Measurements from ENCODE around the gene VPS13D.

The VPS13D gene

DNA sequence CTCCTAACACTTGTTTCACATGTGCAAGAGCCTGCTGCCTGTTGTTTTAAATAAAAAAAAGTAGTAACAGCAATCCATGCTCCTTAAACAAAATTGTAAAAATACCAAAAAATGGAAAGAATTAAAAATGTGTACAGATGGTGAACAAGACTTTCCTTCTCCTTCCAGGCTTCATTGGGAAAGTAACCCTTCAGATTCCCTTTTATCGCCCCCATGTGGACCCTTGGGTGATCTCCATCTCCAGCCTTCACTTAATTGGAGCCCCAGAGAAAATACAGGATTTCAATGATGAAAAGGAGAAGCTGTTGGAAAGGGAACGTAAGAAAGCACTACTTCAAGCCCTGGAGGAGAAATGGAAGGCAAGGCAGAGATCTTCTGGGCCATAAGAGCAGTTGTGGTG, 14.2 kb downstream of the VPS13D start:
- no peak for DNase-seq

DNA sequence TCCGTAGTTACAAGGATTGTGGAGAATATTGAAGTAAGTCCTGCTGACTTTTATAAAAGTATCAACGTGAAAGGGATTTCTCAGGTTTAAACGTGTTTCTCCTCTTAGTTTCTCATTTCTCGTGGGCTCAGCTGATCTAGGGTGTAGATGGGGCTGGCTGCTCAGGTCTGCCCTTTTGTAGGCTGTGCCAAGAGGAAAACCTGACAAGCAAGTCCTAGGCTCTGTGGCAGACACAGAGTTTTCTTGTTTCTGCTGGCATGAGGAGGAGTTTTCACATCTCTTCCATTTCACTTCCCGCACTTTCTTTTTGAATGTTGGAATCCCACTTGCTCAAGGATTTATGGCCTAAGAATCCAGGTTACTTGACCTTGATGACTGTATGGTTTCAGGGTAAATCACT, 14.8 kb downstream of the VPS13D start:
- no peak for DNase-seq

DNA sequence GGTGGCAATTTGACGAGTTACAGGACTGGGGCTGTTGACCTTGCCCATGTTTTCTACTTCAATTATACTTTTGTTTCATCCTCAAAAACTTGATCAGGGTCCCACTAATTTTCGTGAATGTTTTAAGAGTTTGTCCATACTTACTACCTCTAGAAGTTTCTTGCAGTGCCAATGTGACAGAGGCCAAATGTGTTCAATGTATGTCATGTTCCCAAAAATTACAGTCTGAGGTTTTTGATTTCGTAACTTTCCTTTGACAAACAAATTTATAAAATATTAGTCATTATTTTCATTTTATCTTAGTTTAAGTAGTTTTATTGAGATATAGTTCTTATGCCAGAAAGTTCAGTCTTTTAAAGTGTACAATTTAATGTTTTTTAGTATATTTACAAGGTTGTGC, 15.3 kb downstream of the VPS13D start:
- DNase-seq: no peak

- DNase-seq: no peak
Measured at GRCh38 chr1:12245733-12246132, 15.9 kb downstream of the VPS13D start.

DNA sequence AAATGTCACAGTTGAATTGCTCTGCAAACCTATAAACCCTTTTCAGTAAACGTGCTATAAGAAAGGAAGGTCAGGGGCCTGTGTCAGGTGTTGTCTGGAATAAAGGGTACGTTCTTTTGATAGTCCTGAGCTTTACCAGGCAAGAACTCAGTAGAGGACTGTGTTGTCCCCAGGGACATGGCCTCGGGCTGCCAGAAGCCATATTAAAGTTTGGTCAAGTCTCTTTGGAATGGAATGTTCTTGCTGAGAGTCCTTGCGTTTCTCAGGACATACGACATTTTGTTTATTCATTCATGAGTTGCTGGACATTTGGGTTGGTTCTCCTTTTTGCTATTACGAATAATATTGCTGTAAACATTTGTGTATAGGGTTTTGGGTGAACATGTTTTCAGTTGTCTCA, 16.8 kb downstream of the VPS13D start:
- DNase-seq: no peak

- no peak for DNase-seq
Measured at GRCh38 chr1:12249181-12249580, 19.4 kb downstream of the VPS13D start.

DNA sequence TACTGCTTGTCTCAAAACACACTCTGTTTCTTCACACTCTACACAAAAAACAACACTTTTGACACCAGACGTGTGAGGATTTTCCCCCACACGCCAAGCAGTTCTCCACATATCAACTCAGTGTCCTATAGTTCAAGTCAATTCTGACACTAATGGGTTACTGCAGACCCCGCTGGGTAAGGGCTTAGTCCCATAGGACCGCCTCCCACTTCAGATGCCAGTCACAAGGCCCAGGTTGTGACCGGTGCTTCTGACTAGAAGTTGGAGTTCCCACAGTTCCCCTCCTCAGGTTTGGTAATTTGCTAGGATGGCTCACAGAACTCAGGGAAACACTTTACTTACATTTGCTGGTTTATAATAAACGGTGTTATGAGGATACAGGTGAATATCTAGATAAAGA, 19.9 kb downstream of the VPS13D start:
- no peak for DNase-seq

DNA sequence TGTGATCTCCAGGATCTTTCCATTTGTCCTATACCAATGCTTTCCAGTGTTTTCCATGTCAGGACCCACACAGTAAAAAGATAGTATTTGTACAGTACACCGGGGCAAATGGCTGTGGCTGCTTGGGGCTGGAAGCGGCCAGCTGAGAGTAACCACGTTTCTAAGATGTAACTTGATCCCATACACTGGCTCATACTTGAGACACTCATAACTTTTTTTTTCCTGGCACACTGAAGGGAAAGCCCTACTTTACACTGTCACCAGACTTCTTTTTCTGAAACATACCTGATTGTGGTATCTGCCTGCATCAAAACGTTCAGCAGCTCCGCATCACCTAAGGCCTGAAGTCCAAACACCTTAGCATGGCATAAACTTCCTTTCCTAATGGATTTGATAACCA, 21.6 kb downstream of the VPS13D start:
- DNase-seq: no peak

- DNase-seq: no peak
Measured at GRCh38 chr1:12255913-12256312, 26.1 kb downstream of the VPS13D start.

- DNase-seq: no peak
Measured at GRCh38 chr1:12258272-12258671, 28.4 kb downstream of the VPS13D start.

- no peak for DNase-seq
Measured at GRCh38 chr1:12269351-12269750, 39.5 kb downstream of the VPS13D start.

DNA sequence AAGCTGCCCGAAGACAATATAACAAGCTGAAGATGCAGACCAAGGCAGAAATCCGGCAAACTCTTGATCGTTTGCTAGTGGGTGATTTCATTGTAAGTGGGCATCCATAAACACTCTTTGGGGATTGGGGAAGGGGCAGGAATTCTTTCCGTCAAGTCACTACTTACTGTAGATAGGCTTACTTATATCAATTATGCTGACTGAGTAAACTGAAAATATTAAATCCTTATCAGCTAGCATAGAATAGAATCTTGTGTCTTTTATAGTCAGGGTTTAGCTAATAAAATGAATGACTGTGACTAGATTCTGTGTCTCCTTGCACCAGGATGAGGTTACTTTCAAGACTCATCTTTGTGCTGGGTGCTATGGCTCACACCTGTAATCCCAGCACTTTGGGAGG, 41.2 kb downstream of the VPS13D start:
- DNase-seq: no peak

GRCh38 chr1:12272770-12273169, 42.9 kb downstream of the VPS13D start:
- DNase-seq: no peak

GRCh38 chr1:12275370-12275769, 45.5 kb downstream of the VPS13D start:
- peak; percentile 40 for DNase-seq

DNA sequence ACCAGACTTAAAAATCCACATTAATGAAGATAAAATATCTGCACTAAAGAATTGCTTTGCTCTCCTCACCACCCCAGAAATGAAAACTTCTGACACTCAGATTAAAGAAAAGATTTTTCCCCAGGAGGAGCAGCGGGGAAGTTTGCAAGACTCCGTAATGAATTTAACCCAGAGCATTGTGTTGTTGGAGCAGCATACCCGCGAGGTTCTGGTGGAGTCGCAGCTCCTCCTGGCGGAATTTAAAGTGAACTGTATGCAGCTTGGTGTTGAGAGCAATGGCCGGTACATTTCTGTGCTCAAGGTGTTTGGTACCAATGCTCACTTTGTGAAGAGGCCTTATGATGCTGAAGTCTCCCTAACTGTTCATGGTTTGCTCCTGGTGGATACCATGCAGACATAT, 46.4 kb downstream of the VPS13D start:
- DNase-seq: no peak

DNA sequence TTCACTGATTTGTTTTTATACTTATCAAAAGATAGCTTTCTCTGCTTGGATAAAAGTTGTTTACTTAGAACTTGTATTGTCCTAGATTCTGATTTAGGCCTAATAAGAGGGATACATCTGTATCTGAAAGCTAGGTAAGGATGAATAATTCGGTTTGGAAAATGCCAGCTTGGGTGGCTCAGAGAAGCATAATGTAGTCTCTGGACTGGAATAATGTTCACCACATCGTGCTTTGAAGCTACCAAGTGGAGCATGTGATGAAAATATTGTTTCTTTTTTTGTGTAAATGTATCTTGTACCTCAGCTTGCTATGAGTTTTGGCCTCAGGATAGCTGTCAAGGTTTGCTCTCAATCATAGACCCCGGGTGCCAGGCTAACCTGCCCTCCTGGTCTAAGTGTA, 49.2 kb downstream of the VPS13D start:
- DNase-seq: no peak

GRCh38 chr1:12279728-12280464, 50.1 kb downstream of the VPS13D start:
- no peak for DNase-seq

DNA sequence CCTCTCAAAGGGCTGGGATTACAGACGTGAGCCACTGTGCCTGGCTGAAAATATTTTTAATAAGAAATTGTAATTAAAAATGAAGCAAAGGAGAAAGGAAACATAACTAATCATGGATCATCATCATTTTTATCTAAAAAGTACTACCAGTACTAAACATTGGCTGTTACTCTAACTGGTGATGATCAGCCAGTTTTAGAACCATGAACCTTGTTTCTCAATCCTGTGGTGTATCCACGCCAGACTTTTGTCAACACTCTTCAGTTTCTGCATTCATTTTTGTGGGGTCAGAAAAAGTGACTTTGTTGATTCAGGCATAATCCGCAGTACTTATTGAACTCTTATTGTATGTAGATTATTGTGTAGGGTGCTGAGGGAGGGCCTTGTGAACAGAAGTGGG, 52.3 kb downstream of the VPS13D start:
- no peak for DNase-seq

GRCh38 chr1:12284486-12284885, 54.7 kb downstream of the VPS13D start:
- no peak for DNase-seq

- no peak for DNase-seq
Measured at GRCh38 chr1:12285496-12286143, 55.8 kb downstream of the VPS13D start.

GRCh38 chr1:12287869-12288268, 58.0 kb downstream of the VPS13D start:
- no peak for DNase-seq

GRCh38 chr1:12290828-12291227, 61.0 kb downstream of the VPS13D start:
- DNase-seq: no peak

GRCh38 chr1:12293416-12293815, 63.6 kb downstream of the VPS13D start:
- no peak for DNase-seq

- DNase-seq: no peak
Measured at GRCh38 chr1:12294076-12294475, 64.2 kb downstream of the VPS13D start.

- DNase-seq: no peak
Measured at GRCh38 chr1:12296016-12296415, 66.2 kb downstream of the VPS13D start.

Measured in activated CD8-positive, alpha-beta memory T cell treated with anti-CD3 and anti-CD28 coated beads, Interleukin-2, amount 50 U/mL, for 4 hours (primary cell).